OCI-LY3 (cell line): Measurements from ENCODE around the gene DHFR.

ENCODE experiments used
- H2AFZ ChIP-seq: fragments of 200-600, 300-600 bp; shearing (Covaris generic); 2 replicates; pipeline ENCODE4 v1.6.0; 2014; ENCODE audit warnings: antibody characterized with exemption, low read depth, low read length
- H3K27ac ChIP-seq: fragments of 200-600, 300-600 bp; sonication (generic); 2 replicates; pipeline ENCODE4 v1.5.1; 2014; ENCODE audit warnings: mild to moderate bottlenecking, low read length, moderate library complexity, mixed read lengths
- H3K27me3 ChIP-seq: fragments of 200-600, 300-600 bp; sonication (generic); 2 replicates; pipeline ENCODE4 v1.6.1; 2014; ENCODE audit warnings: low read depth, low read length, mixed read lengths
- H3K36me3 ChIP-seq: fragments of 200-600, 300-600 bp; sonication (generic); replicated peaks from 2 replicates; pipeline ENCODE3; 2014; ENCODE audit warnings: low read depth, low read length, mixed read lengths
- H3K4me1 ChIP-seq: fragments of 300-600, 200-600 bp; sonication (generic); 2 replicates; pipeline ENCODE4 v1.6.1; 2014; ENCODE audit warnings: low read length, mixed read lengths
- H3K4me2 ChIP-seq: fragments of 200-600, 300-600 bp; sonication (generic); 2 replicates; pipeline ENCODE4 v1.6.1; 2014; ENCODE audit warnings: low read length, mixed read lengths
- H3K4me3 ChIP-seq: fragments of 300-600, 200-600 bp; sonication (generic); 2 replicates; pipeline ENCODE4 v1.5.1; 2014; ENCODE audit warnings: antibody characterized with exemption, mild to moderate bottlenecking, low read length, moderate library complexity
- H3K79me2 ChIP-seq: fragments of 300-600, 200-600 bp; shearing (Covaris generic); 2 replicates; pipeline ENCODE4 v1.6.1; 2014; ENCODE audit warnings: mild to moderate bottlenecking, low read length, mixed read lengths
- H3K9ac ChIP-seq: fragments of 300-600, 200-600 bp; shearing (Covaris generic); 2 replicates; pipeline ENCODE4 v1.6.0; 2014; ENCODE audit warnings: mild to moderate bottlenecking, low read length, moderate library complexity
- H3K9me3 ChIP-seq: fragments of 200-600, 300-600 bp; shearing (Covaris generic); 2 replicates; pipeline ENCODE4 v1.6.1; 2014; ENCODE audit warnings: low read length, mixed read lengths; ENCODE audit not compliant: insufficient read depth
- H4K20me1 ChIP-seq: fragments of 200-600, 300-600 bp; sonication (generic); 2 replicates; pipeline ENCODE4 v1.6.1; 2016; ENCODE audit warnings: low read length, mixed read lengths; ENCODE audit not compliant: insufficient read depth
- CTCF ChIP-seq: fragments of 200-600, 300-600 bp; sonication (generic); IDR thresholded peaks from 2 replicates; pipeline ENCODE4 v1.5.1; 2014; ENCODE audit warnings: antibody characterized with exemption, low read length, low read depth
- EZH2phosphoT487 ChIP-seq: fragments of 200-600 bp; shearing (Covaris generic); IDR thresholded peaks from 2 replicates; pipeline ENCODE4 v1.6.1; 2018; ENCODE audit warnings: antibody characterized with exemption, mixed run types, low read depth

Gene DHFR

GRCh38 chr5:80631278-80632259 lies 23.2 kb downstream of the DHFR start:
- Histone ChIP-seq H3K27me3 (no peaks in the 10 kb centered on the region), H3K79me2 (no peaks in the 10 kb centered on the region), H4K20me1 (no peaks in the 10 kb centered on the region), H2AFZ (no peak overlapping the region), H3K4me2 (no peak overlapping the region), H3K27ac (no peak overlapping the region), H3K4me1 (no peaks in the 10 kb centered on the region), H3K36me3 (peaks cover 20% of the 10 kb centered on the region), H3K9ac (no peak overlapping the region), H3K9me3 (no peaks in the 10 kb centered on the region), H3K4me3 (no peak overlapping the region)
- TF ChIP-seq CTCF (no peak), EZH2phosphoT487 (no peak)

DNA sequence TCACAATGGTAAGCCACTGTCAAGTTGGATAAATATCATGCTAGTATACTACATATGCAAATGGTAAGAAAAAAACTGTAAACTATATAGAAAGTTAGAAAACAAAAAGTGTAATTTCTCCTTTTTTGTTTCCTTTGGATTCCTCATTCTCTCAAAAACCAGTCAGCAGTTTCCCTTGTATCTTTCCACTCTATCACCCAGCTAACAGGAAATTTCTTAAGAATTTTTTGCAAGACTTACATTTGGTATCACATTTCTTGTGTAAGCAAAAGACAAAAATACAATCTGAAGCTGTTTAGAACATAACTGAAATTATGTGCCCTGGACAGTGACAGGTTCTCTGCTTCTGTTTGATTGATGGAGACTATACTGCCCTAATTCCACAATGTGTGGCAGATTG lies 25.5 kb downstream of the DHFR start:
- Histone ChIP-seq H2AFZ (no peak overlapping the region), H3K4me2 (no peak overlapping the region), H3K79me2 (no peaks in the 10 kb centered on the region), H3K9me3 (no peaks in the 10 kb centered on the region), H4K20me1 (no peaks in the 10 kb centered on the region), H3K9ac (no peak overlapping the region), H3K4me1 (no peaks in the 10 kb centered on the region), H3K36me3 (peaks cover 18% of the 10 kb centered on the region), H3K27ac (no peak overlapping the region), H3K27me3 (no peaks in the 10 kb centered on the region), H3K4me3 (no peak overlapping the region)
- no peak for TF ChIP-seq CTCF
- no peak for TF ChIP-seq EZH2phosphoT487

GRCh38 chr5:80625230-80625629 lies 29.6 kb downstream of the DHFR start:
- Histone ChIP-seq H3K27me3 (no peaks in the 10 kb centered on the region), H3K79me2 (no peaks in the 10 kb centered on the region), H3K4me3 (no peak overlapping the region), H3K27ac (no peak overlapping the region), H3K4me2 (no peak overlapping the region), H3K9ac (no peak overlapping the region), H4K20me1 (no peaks in the 10 kb centered on the region), H3K9me3 (no peaks in the 10 kb centered on the region), H3K4me1 (no peaks in the 10 kb centered on the region), H2AFZ (no peak overlapping the region), H3K36me3 (peaks cover 6% of the 10 kb centered on the region)
- TF ChIP-seq CTCF (no peak), EZH2phosphoT487 (no peak)

GRCh38 chr5:80623999-80624398 lies 30.8 kb downstream of the DHFR start:
- no peak overlapping the region for H3K4me2 ChIP-seq
- H3K36me3 ChIP-seq, result no peaks in the 10 kb centered on the region
- H3K79me2 ChIP-seq, result no peaks in the 10 kb centered on the region
- no peak for TF ChIP-seq EZH2phosphoT487
- no peaks in the 10 kb centered on the region for H3K27me3 ChIP-seq
- no peak overlapping the region for H3K27ac ChIP-seq
- no peak overlapping the region for H2AFZ ChIP-seq
- H3K9me3 ChIP-seq, result no peaks in the 10 kb centered on the region
- no peak overlapping the region for H3K9ac ChIP-seq
- H3K4me3 ChIP-seq, result no peak overlapping the region
- no peaks in the 10 kb centered on the region for H3K4me1 ChIP-seq
- H4K20me1 ChIP-seq, result no peaks in the 10 kb centered on the region
